ENCODE data around the gene STAT5B. TPM values are rescaled to one million over a fixed set of nuclear protein-coding genes. Genes with fewer than 3 reads are reported as not detected.
A peak's percentile ranks its signal among the peaks of the same experiment; 100 is the strongest.

STAT5B gene
- total and polyA plus RNA-seq, 2 of the 13 experiments (the other 11 are each of a cell fraction or from before 2014, with no cell fraction given), result 21.0 to 42.8 TPM

GRCh38 chr17:42248351-42249179, 27.6 kb downstream of the STAT5B start (continued):
- TF ChIP-seq MYC (CRISPR knock-in tag; IDR thresholded peaks at IDR 0.05; ENCODE audit: borderline replicate concordance), result no peak
- TF ChIP-seq BORCS8-MEF2B (CRISPR knock-in tag; IDR thresholded peaks at IDR 0.05), result 0 out of 2 replicates have a peak, but pooled peaks have one; percentile 48
- no peak for TF ChIP-seq TBP (CRISPR knock-in tag; IDR thresholded peaks at IDR 0.05)
- no peak for TF ChIP-seq ADNP (CRISPR knock-in tag; IDR thresholded peaks at IDR 0.05)
- TF ChIP-seq ZGPAT (CRISPR knock-in tag; IDR thresholded peaks at IDR 0.05), result peak; percentile 87
- no peak for TF ChIP-seq TBL1XR1 (IDR thresholded peaks at IDR 0.05; ENCODE audit: borderline replicate concordance, low read length, partially characterized antibody)
- no peak for TF ChIP-seq SRY (CRISPR knock-in tag; IDR thresholded peaks at IDR 0.05)
- TF ChIP-seq PAX8 (CRISPR knock-in tag; IDR thresholded peaks at IDR 0.05; ENCODE audit: borderline replicate concordance), result no peak
- no peak for TF ChIP-seq ZNF484 (CRISPR knock-in tag; IDR thresholded peaks at IDR 0.05; ENCODE audit: borderline replicate concordance, low read depth)
- TF ChIP-seq EEA1 (CRISPR knock-in tag; IDR thresholded peaks at IDR 0.05; ENCODE audit: borderline replicate concordance), result no peak
- no peak for TF ChIP-seq NBN (conservative IDR thresholded peaks at IDR 0.05)
- peak; percentile 94; the same call in 1 of the 2 replicates for TF ChIP-seq ZNF124 (CRISPR knock-in tag; IDR thresholded peaks at IDR 0.05)
- TF ChIP-seq ZNF362 (CRISPR knock-in tag; IDR thresholded peaks at IDR 0.05; ENCODE audit: borderline replicate concordance), result no peak
- no peak; the same call in 1 of the 2 replicates for TF ChIP-seq ZNF350 (CRISPR knock-in tag; IDR thresholded peaks at IDR 0.05; ENCODE audit: borderline replicate concordance, low read depth)
- TF ChIP-seq HNRNPLL (IDR thresholded peaks at IDR 0.05; ENCODE audit: low read depth, low read length, poor library complexity, severe bottlenecking), result no peak
- no peak for TF ChIP-seq ZNF101 (CRISPR knock-in tag; IDR thresholded peaks at IDR 0.05; ENCODE audit: borderline replicate concordance, low read depth)
- TF ChIP-seq ZNF792 (CRISPR knock-in tag; IDR thresholded peaks at IDR 0.05), result peak; percentile 79; the same call in 1 of the 2 replicates
- no peak for TF ChIP-seq ZNF549 (CRISPR knock-in tag; IDR thresholded peaks at IDR 0.05)
- TF ChIP-seq ZMAT3 (CRISPR knock-in tag; conservative IDR thresholded peaks at IDR 0.05), result no peak
- TF ChIP-seq ZNF704 (CRISPR knock-in tag; IDR thresholded peaks at IDR 0.05; ENCODE audit: borderline replicate concordance), result no peak
- TF ChIP-seq ZNF597 (CRISPR knock-in tag; IDR thresholded peaks at IDR 0.05), result no peak
- TF ChIP-seq FLYWCH1 (CRISPR knock-in tag; IDR thresholded peaks at IDR 0.05), result no peak
- no peak for TF ChIP-seq E2F1 (CRISPR knock-in tag; IDR thresholded peaks at IDR 0.05)
- no peak for TF ChIP-seq POLR2AphosphoS2 (IDR thresholded peaks at IDR 0.05; ENCODE audit: low read depth, low read length)
- TF ChIP-seq FOXK2 (IDR thresholded peaks at IDR 0.05), result 0 out of 2 replicates have a peak, but pooled peaks have one; percentile 37
